CD14-positive monocyte (primary cell): ENCODE results near the gene ZDHHC4. TPM values are rescaled to one million over a fixed set of nuclear protein-coding genes. Genes with fewer than 3 reads are reported as not detected.

Source experiments
- DNase-seq, 3 donors: peaks; one replicate each; pipeline ENCODE4 v3.0.0-alpha.2; 2011 to 2022
- H2AFZ ChIP-seq: 2 replicates; pipeline ENCODE4 v1.6.0; 2012; ENCODE audit warnings: mild to moderate bottlenecking, low read depth, low read length, inconsistent platforms; ENCODE audit not compliant: insufficient read depth, poor library complexity, severe bottlenecking
- H3K27ac ChIP-seq, 2 donors: 1 replicate in 1 of 2; 2 replicates in 1 of 2; pipeline ENCODE4 v1.5.1; 2012 to 2013; ENCODE audit warnings: low read length in 2 of 2, control low read depth in 1 of 2, inconsistent platforms in 1 of 2, low read depth in 1 of 2, mild to moderate bottlenecking in 1 of 2
- H3K27me3 ChIP-seq, 2 donors: one replicate each; pipeline versions ENCODE4 v1.6.0 to v1.6.1; 2011 to 2013; ENCODE audit warnings: low read length in 2 of 2; ENCODE audit not compliant: control insufficient read depth in 2 of 2, insufficient read depth in 2 of 2
- H3K36me3 ChIP-seq, 2 donors: replicated peaks in 1 of 2; 1 replicate in 1 of 2; 2 replicates in 1 of 2; pipeline versions ENCODE4 v1.5.1 to v1.6.1; 2012 to 2013; ENCODE audit warnings: low read length in 2 of 2, control low read depth in 1 of 2, inconsistent platforms in 1 of 2, mild to moderate bottlenecking in 1 of 2; ENCODE audit not compliant: insufficient read depth in 2 of 2, control insufficient read depth in 1 of 2
- H3K4me1 ChIP-seq, 2 donors: 1 replicate in 1 of 2; 2 replicates in 1 of 2; pipeline versions ENCODE4 v1.5.1 to v1.6.1; 2012 to 2013; ENCODE audit warnings: low read length in 2 of 2, control low read depth in 1 of 2, inconsistent platforms in 1 of 2, mild to moderate bottlenecking in 1 of 2, moderate library complexity in 1 of 2; ENCODE audit not compliant: insufficient read depth in 2 of 2, control insufficient read depth in 1 of 2
- H3K4me2 ChIP-seq: replicated peaks from 2 replicates; pipeline ENCODE3; 2012; ENCODE audit warnings: low read length, moderate library complexity, mild to moderate bottlenecking; ENCODE audit not compliant: poor library complexity, severe bottlenecking; ENCODE audit errors: extremely low read depth
- H3K4me3 ChIP-seq, 3 experiments: fragments of 200-600 bp in 1 of 3; sonication (generic) in 1 of 3; replicated peaks in 1 of 3; 1 replicate in 2 of 3; 2 replicates in 1 of 3; pipeline ENCODE4 v1.5.1; 2011 to 2013; ENCODE audit warnings: low read length in 3 of 3, mild to moderate bottlenecking in 3 of 3, control low read depth in 2 of 3, low read depth in 2 of 3, inconsistent platforms in 1 of 3, moderate library complexity in 1 of 3
- H3K79me2 ChIP-seq: 2 replicates; pipeline ENCODE4 v1.6.0; 2012; ENCODE audit warnings: mild to moderate bottlenecking, control low read depth, inconsistent platforms, low read length, moderate library complexity; ENCODE audit not compliant: insufficient read depth
- H3K9ac ChIP-seq: 2 replicates; pipeline ENCODE4 v1.6.0; 2017; ENCODE audit warnings: low read length, mild to moderate bottlenecking; ENCODE audit not compliant: insufficient read depth, poor library complexity, severe bottlenecking
- H3K9me3 ChIP-seq, 2 donors: replicated peaks in 1 of 2; 1 replicate in 1 of 2; 2 replicates in 1 of 2; pipeline versions ENCODE4 v1.5.1 to v1.6.1; 2012 to 2013; ENCODE audit warnings: low read length in 2 of 2, control low read depth in 1 of 2; ENCODE audit not compliant: control insufficient read depth in 1 of 2, insufficient read depth in 1 of 2
- H4K20me1 ChIP-seq: 2 replicates; pipeline ENCODE4 v1.6.0; 2012; ENCODE audit warnings: mild to moderate bottlenecking, low read length, control low read depth, moderate library complexity; ENCODE audit not compliant: insufficient read depth
- H3K27ac Mint-ChIP-seq, 7 donors: one replicate each; pipeline ENCODE4 v1.8.0; 2020; ENCODE audit warnings: mild to moderate bottlenecking in 7 of 7, mixed read lengths in 7 of 7, moderate library complexity in 6 of 7, inconsistent platforms in 2 of 7
- H3K27me3 Mint-ChIP-seq, 3 donors: one replicate each; pipeline ENCODE4 v1.8.0; 2021 to 2022; ENCODE audit warnings: low read depth in 3 of 3, mild to moderate bottlenecking in 3 of 3, mixed read lengths in 3 of 3, moderate library complexity in 3 of 3, inconsistent platforms in 1 of 3
- H3K36me3 Mint-ChIP-seq, 2 donors: one replicate each; pipeline ENCODE4 v1.8.0; 2020; ENCODE audit warnings: mixed read lengths in 2 of 2, inconsistent platforms in 1 of 2, mild to moderate bottlenecking in 1 of 2
- H3K4me1 Mint-ChIP-seq: one replicate; pipeline ENCODE4 v1.8.0; 2020; ENCODE audit warnings: mild to moderate bottlenecking, mixed read lengths
- H3K4me3 Mint-ChIP-seq, 2 donors: one replicate each; pipeline ENCODE4 v1.8.0; 2020; ENCODE audit warnings: mild to moderate bottlenecking in 2 of 2, mixed read lengths in 2 of 2, moderate library complexity in 1 of 2
- H3K9me3 Mint-ChIP-seq, 7 donors: one replicate each; pipeline ENCODE4 v1.8.0; 2020 to 2022; ENCODE audit warnings: mixed read lengths in 7 of 7, mild to moderate bottlenecking in 6 of 7, moderate library complexity in 6 of 7, inconsistent platforms in 2 of 7
- CTCF ChIP-seq: fragments of 200-600 bp; IDR thresholded peaks from one replicate; pipeline ENCODE4 v1.8.0; 2022; ENCODE audit warnings: antibody characterized with exemption, mild to moderate bottlenecking
- WGBS: methylation state at CpG from one replicate; pipeline ENCODE4 v1.1.5; 2013; ENCODE audit warnings: missing lambda C conversion rate; ENCODE audit not compliant: insufficient coverage; 5-methylcytosine and 5-hydroxymethylcytosine counted together
- intact Hi-C, 2 donors: fragments of 100-400 bp; cut with micrococcal nuclease; formaldehyde crosslinking; loops; one replicate each; pipeline versions ENCODE4 v1.15.0 to v1.15.1; 2023
- polyA plus RNA-seq, 3 donors: library from polyadenylated mRNA; depleted of rRNA in 1 of 3; unstranded in 2 of 3; stranded (reverse) in 1 of 3; fragments of 300-500 nt in 2 of 3; fragments of >200 nt in 1 of 3; fragmentation: Illumina TruSeq in 2 of 3; gene quantifications; 1 replicate in 2 of 3; 2 replicates in 1 of 3; pipeline ENCODE4 v1.2.3, GENCODE V29; 2012 to 2021

Gene ZDHHC4
- polyA plus RNA-seq, 3 donors, result 30.3 to 55.6 (median 52.9) TPM

GRCh38 chr7:6551016-6551511 is 26.2 kb upstream of the ZDHHC4 start, which contains the start of gene GRID2IP:
Gene GRID2IP (minus strand): TSS chr7:6551461. CDS start chr7:6551436, 25 bp downstream.
- Histone ChIP-seq H3K27ac (no peak within 1 kb of the TSS), H3K4me1 (peaks cover 8% of the 10 kb centered on the region in 2 donors), H3K9me3 (no peaks in the 10 kb centered on the region), H3K4me3 (no peak within 1 kb of the TSS), H3K36me3 (no peaks in the 10 kb centered on the region), H4K20me1 (no peaks in the 10 kb centered on the region), H3K9ac (no peak within 1 kb of the TSS), H3K4me2 (no peak within 1 kb of the TSS), H3K27me3 (no peaks in the 10 kb centered on the region), H3K79me2 (no peaks in the 10 kb centered on the region), H2AFZ (no peak within 1 kb of the TSS)
- no peaks in the 10 kb centered on the region for H3K36me3 Mint-ChIP-seq
- peaks cover 0 to 4% (median under 1%) of the 10 kb centered on the region in 3 donors for H3K27me3 Mint-ChIP-seq
- peaks cover 0 to 3% (median 0%) of the 10 kb centered on the region in 7 donors for H3K9me3 Mint-ChIP-seq
- peaks cover 5% of the 10 kb centered on the region for H3K4me1 Mint-ChIP-seq
- H3K4me3 Mint-ChIP-seq, result peak within 1 kb of the TSS in 1 of 2 donors; percentile 17
- DNase-seq, result no peak
- no peak within 1 kb of the TSS for H3K27ac Mint-ChIP-seq
- TF ChIP-seq CTCF, result no peak
- intact Hi-C loops, result no loop called here
- WGBS, result 91% methylated on average over 45 of the region's 46 CpGs

- peak; percentile 38 for TF ChIP-seq CTCF
- Histone ChIP-seq H4K20me1 (no peaks in the 10 kb centered on the region), H3K27ac (no peak overlapping the region), H2AFZ (peak overlapping the region; percentile 53), H3K36me3 (no peaks in the 10 kb centered on the region), H3K9me3 (no peaks in the 10 kb centered on the region), H3K4me1 (peaks cover 0 to 4% of the 10 kb centered on the region in 2 donors), H3K4me2 (no peak overlapping the region), H3K4me3 (no peak overlapping the region), H3K27me3 (no peaks in the 10 kb centered on the region), H3K9ac (no peak overlapping the region), H3K79me2 (no peaks in the 10 kb centered on the region)
- intact Hi-C loops, result no loop called here
- H3K36me3 Mint-ChIP-seq, result no peaks in the 10 kb centered on the region
- H3K4me1 Mint-ChIP-seq, result peaks cover 9% of the 10 kb centered on the region
- 95% methylated on average over 4 of the region's 7 CpGs for WGBS
- no peak for DNase-seq
- H3K4me3 Mint-ChIP-seq, result no peak overlapping the region
- H3K27me3 Mint-ChIP-seq, result peaks cover 0 to 4% (median 2%) of the 10 kb centered on the region in 3 donors
- H3K9me3 Mint-ChIP-seq, result peaks cover 0 to 2% (median 0%) of the 10 kb centered on the region in 7 donors
- no peak overlapping the region for H3K27ac Mint-ChIP-seq
These were observed 23.7 kb upstream of the ZDHHC4 start for GRCh38 chr7:6553448-6554044.
